Measurements from ENCODE around the gene ARHGAP33.

GRCh38 chr19:35736913-35737886 lies 38.2 kb upstream of the ARHGAP33 start:
- no peak for TF ChIP-seq CTCF (IDR thresholded peaks at IDR 0.05)
- no peak for TF ChIP-seq POLR2A (IDR thresholded peaks at IDR 0.05)

All from prostate gland (tissue), 2 donors.